Stimulated activated CD8-positive, alpha-beta memory T cell treated with anti-CD3 and anti-CD28 coated beads, Interleukin-15, amount 100 ng/mL, for 48 hours (primary cell): ENCODE measurements around the gene PDK3.

Experiments
- DNase-seq, 2 donors: peaks; one replicate each; pipeline ENCODE4 v3.0.0-alpha.2; 2020; ENCODE audit warnings: low read depth in 2 of 2

PDK3 gene

DNA sequence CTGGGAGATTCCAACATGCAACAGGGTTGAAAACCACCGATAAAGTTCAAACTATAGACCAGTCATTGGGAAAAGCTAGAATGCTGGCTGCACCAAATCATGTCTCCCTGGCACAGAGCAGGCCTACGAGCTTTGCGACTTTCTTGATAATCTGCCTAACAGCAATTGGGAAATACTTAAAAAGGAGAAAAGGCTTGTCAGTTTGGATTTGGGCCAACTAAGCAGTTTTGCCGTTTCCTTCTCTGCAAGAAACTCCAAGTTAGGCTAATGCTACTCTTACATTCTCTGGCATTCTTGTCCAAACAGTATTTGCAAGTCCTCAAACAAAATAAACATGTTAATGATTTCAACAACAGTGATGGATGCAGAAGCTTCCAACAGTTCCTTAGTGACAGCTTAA, 87.9 kb downstream of the PDK3 start:
- DNase-seq = no peak

DNA sequence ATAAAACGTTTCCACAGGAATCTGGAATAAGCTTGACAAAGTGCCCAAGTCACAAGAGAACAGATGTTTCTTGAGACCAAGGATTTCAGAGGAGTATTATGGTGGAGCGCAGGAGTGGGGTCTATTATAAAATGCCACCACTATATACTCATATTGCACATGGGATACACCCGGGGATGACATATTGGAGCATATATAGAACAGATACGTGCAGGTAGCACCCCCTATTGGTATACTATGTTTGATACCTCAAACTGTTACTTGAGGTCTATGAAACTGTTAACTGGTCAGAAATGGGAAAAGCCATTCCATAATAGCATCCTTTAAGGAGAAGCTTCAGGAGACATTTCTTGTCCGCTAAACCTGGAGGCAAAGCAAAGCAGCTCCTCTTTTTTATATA, 96.0 kb downstream of the PDK3 start:
- DNase-seq = no peak

DNA sequence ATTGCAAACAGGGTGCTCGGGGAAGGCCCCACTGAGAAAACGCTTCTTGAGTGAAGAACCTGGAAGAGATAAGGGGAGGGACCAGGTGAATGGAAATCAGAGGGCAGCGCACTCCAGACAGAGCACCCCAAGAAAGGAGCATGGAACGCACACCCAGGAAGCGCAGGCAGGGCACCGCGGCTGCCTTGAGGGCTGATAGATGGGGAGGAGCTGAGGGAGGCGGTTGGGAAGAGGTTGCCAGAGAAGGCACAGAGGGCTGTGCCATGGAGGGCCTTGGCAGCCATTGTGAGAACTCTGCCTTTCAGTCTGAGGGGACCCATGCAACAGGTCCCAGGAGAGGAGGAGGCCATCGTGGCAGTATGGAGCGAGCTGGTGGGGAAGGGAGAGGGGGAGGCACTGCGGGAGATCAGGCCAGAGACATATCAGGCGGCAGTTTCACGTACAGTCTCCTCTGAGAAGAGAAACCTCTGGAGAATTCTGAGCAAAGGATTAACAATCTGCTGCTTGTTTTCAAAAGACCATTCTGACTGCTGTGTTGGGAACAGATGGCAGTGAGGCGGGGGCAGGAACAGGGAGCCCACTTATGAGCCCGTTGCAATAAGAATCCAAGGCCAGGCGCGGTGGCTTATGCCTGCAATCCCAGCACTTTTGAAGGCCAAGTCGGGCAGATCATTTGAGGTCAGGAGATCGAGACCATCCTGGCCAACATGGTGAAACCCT, 98.4 kb downstream of the PDK3 start:
- no peak for DNase-seq

DNA sequence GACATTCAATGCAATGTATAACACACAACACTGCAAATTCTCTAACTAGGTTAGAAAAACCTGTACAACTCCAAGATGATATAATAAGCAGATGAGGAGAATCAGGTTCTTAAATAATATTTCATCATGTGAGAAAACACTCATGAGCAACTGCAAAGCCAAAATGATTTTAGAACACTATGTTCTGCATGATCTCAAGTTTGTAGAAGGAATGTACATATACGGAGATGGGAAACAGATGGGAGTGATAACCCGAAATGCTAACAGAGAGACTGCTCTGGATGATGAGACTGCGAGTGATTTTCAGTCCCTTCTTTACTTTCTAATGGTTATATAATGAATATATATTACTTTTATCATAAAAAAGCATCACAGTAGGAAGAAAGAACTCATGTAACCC, 101.2 kb downstream of the PDK3 start:
- DNase-seq = no peak

DNA sequence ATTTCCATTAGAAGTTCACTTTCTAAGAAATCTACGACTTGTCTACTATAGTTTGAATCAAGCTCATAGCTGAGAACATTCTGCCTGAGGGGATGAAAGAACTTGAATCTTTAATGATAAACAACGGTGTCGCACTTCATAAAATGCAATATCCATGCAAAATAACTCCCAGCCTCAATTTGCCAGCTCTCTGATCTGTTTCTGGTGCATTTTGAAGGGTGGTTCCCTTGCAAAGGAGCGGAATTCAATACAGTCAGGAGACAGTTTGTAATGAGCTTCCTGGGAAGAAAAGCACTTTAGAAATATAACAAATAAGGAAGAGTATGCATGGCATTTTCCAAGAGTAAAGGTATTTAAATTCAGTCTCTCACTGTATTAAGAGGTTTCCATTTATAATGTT, 102.1 kb downstream of the PDK3 start:
- no peak for DNase-seq

- no peak for DNase-seq
Observed at GRCh38 chrX:24574743-24575142, 109.7 kb downstream of the PDK3 start.

- DNase-seq = no peak
Observed at GRCh38 chrX:24575496-24575895, 110.4 kb downstream of the PDK3 start.

- no peak for DNase-seq
Observed at GRCh38 chrX:24577091-24577490, 112.0 kb downstream of the PDK3 start.
